ENCODE results near the gene ANKRD23. TPM values are rescaled to one million over a fixed set of nuclear protein-coding genes. Genes with fewer than 3 reads are reported as not detected.
"Not testable (repeated sequence)": the region's sequence is repeated elsewhere in the genome, so short reads cannot be mapped to it uniquely, and the experiment has no call there.

The ANKRD23 gene
- total and polyA plus RNA-seq, 2 of the 8 experiments (the other 6 are each of a cell fraction or from before 2014, with no cell fraction given), result 3.4 to 3.5 TPM

GRCh38 chr2:96796497-96796896 is 47.3 kb downstream of the ANKRD23 start:
- H3K14ac ChIP-seq (ENCODE audit: insufficient read length); H4K8ac ChIP-seq (ENCODE audit: extremely low read depth, insufficient read depth, low read length); H2BK5ac ChIP-seq (ENCODE audit: low read depth, low read length); H4K20me1 ChIP-seq (replicated peaks in 1 of 2; ENCODE audit: control insufficient read depth in 1 of 2, insufficient read depth in 2 of 2, low read length in 2 of 2); H3K23ac ChIP-seq (ENCODE audit: insufficient read length); H3K56ac ChIP-seq (replicated peaks; ENCODE audit: insufficient read length, low read depth, low read length); H2AFZ ChIP-seq (ENCODE audit: low read length); H4K91ac ChIP-seq (replicated peaks; ENCODE audit: insufficient read length, low read length); H3K79me2 ChIP-seq (ENCODE audit: control insufficient read depth in 1 of 2, insufficient read depth in 2 of 2, low read length in 2 of 2); H2BK120ac ChIP-seq (replicated peaks; ENCODE audit: low read depth, low read length); H3K4me1 ChIP-seq (replicated peaks in 1 of 4; ENCODE audit: control insufficient read depth in 3 of 4, insufficient read depth in 4 of 4, low read length in 3 of 4); H2BK12ac ChIP-seq (ENCODE audit: low read depth, low read length); POLR2A ChIA-PET (ENCODE audit: partially characterized antibody); FAIRE-seq; H2AK5ac ChIP-seq (ENCODE audit: low read depth, low read length); H3K9ac ChIP-seq (replicated peaks in 1 of 4; ENCODE audit: extremely low read depth in 1 of 4, low read depth in 3 of 4, low read length in 3 of 4); H3K9me3 ChIP-seq (ENCODE audit: insufficient read depth in 2 of 2, low read depth in 1 of 2, low read length in 1 of 2); H2BK15ac ChIP-seq (ENCODE audit: low read length); H3K4ac ChIP-seq (replicated peaks; ENCODE audit: insufficient read length, low read depth, low read length); H3K4me3 ChIP-seq (ENCODE audit: extremely low read depth in 1 of 4, insufficient read depth in 2 of 4, low read depth in 3 of 4, low read length in 4 of 4); H3K36me3 ChIP-seq (ENCODE audit: control insufficient read depth in 2 of 4, insufficient read depth in 4 of 4, low read length in 3 of 4); H3K23me2 ChIP-seq (ENCODE audit: low read depth, low read length); H4K5ac ChIP-seq (ENCODE audit: insufficient read length, low read depth, low read length); DNase-seq (ENCODE audit: low read depth in 1 of 2, low spot score in 2 of 2); H3K18ac ChIP-seq (ENCODE audit: extremely low read depth, low read length); H3K79me1 ChIP-seq (ENCODE audit: low read depth, low read length); H3K27ac ChIP-seq (ENCODE audit: low read depth, low read length); H3K4me2 ChIP-seq (ENCODE audit: insufficient read depth in 1 of 2, low read depth in 2 of 2, low read length in 2 of 2); H3K27me3 ChIP-seq (replicated peaks in 1 of 4; ENCODE audit: control insufficient read depth in 3 of 4, extremely low read depth in 1 of 4, insufficient read depth in 3 of 4, low read length in 3 of 4); H2BK20ac ChIP-seq (ENCODE audit: low read length): not testable (repeated sequence)
- CTCF ChIA-PET (ENCODE audit: partially characterized antibody), result interaction anchor here (0.7 to 5.0 kb wide), 3 partner anchors 27 to 43 kb away, joined by 3 to 46 read pairs (median 3); partner anchors contain the start of gene CNNM4
- WGBS, 2 experiments (ENCODE audit: extremely low coverage in 1 of 2, insufficient coverage in 1 of 2, insufficient read length in 1 of 2, insufficient replicate concordance in 2 of 2, low coverage in 1 of 2, low lambda C conversion rate in 2 of 2, missing lambda C conversion rate in 1 of 2), result 92% methylated on average over 6 of the region's 6 CpGs; no CpG with 5 or more reads in 1 of the 2 experiments

Data from H1 (cell line).